Gastroesophageal sphincter (tissue), 3 donors: ENCODE measurements around the gene RPTN.

ENCODE experiments used
- CTCF ChIP-seq, 4 experiments: fragments of 200-600 bp in 2 of 4; fragments of 450-650 bp in 2 of 4; sonication (generic) in 1 of 4; IDR thresholded peaks; one replicate each; pipeline ENCODE4 v1.5.1; 2017 to 2019; ENCODE audit warnings: antibody characterized with exemption in 4 of 4, mild to moderate bottlenecking in 2 of 4, moderate library complexity in 2 of 4
- POLR2A ChIP-seq, 2 donors: fragments of 450-650 bp; IDR thresholded peaks; one replicate each; pipeline ENCODE4 v1.6.1; 2017; ENCODE audit warnings: antibody characterized with exemption in 2 of 2, mild to moderate bottlenecking in 2 of 2, moderate library complexity in 1 of 2

GRCh38 chr1:152110365-152110859 is 48.6 kb downstream of the RPTN start:
- TF ChIP-seq CTCF (IDR thresholded peaks at IDR 0.05) (no peak), POLR2A (IDR thresholded peaks at IDR 0.05) (no peak)
